Measurements from ENCODE around the gene C10orf67. TPM values are rescaled to one million over a fixed set of nuclear protein-coding genes. Genes with fewer than 3 reads are reported as not detected.

C10orf67 gene
- polyA plus RNA-seq, 1 donor from 2014 or later = 0.48 TPM

DNA sequence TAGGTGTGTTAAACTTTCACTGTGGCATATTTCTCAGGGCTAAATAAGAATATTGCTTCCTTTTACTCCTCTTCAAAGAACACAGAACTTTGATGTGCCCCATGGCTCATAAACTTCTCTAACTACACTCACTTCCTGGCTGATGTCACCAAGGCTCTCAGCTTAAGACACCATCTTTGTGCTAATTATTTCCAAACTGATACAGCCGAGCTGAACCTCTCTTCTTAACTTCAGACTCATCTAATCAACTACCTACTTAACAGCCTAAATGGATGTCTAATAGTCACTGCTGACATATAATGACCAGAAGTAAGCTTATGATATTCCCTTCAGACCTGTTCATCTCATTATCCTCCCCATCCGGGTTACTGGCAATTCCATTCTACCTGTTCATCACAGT lies 3.6 kb downstream of the C10orf67 start:
- no peak overlapping the region for H3K27ac ChIP-seq (ENCODE audit: low read length)
- no peaks in the 10 kb centered on the region for H4K20me1 ChIP-seq (ENCODE audit: insufficient read depth)
- no peaks in the 10 kb centered on the region for H3K27me3 ChIP-seq (ENCODE audit: insufficient read depth, low read depth, low read length)
- no peak overlapping the region for H3K9ac ChIP-seq (ENCODE audit: low read length)
- no peak overlapping the region for H3K4me3 ChIP-seq (ENCODE audit: low read length)
- no peaks in the 10 kb centered on the region for H3K79me2 ChIP-seq (replicated peaks; ENCODE audit: insufficient read depth, low read length)
- H3F3A ChIP-seq (ENCODE audit: insufficient read depth, low read length, poor library complexity, severe bottlenecking) = no peaks in the 10 kb centered on the region
- no peaks in the 10 kb centered on the region for H3K9me3 ChIP-seq (ENCODE audit: low read length)
- H3K4me2 ChIP-seq (ENCODE audit: low read length) = no peak overlapping the region
- no peak overlapping the region for H2AFZ ChIP-seq (ENCODE audit: low read depth, low read length)
- H3K9me2 ChIP-seq (ENCODE audit: insufficient read depth, low read length) = no peaks in the 10 kb centered on the region
- no peak for TF ChIP-seq POLR2AphosphoS5 (IDR thresholded peaks at IDR 0.05)
- TF ChIP-seq MXI1 (conservative IDR thresholded peaks at IDR 0.05; ENCODE audit: poor library complexity, severe bottlenecking) = no peak
- TF ChIP-seq TAF1 (IDR thresholded peaks at IDR 0.05; ENCODE audit: low read depth) = no peak
- TF ChIP-seq EZH2 (IDR thresholded peaks at IDR 0.05; ENCODE audit: borderline replicate concordance, insufficient read depth, low read length, poor library complexity, severe bottlenecking) = no peak
- TF ChIP-seq RAD21 (conservative IDR thresholded peaks at IDR 0.05) = no peak
- TF ChIP-seq SMC3 (conservative IDR thresholded peaks at IDR 0.05; ENCODE audit: poor library complexity) = no peak
- H3K36me3 ChIP-seq (ENCODE audit: insufficient read depth, low read length) = no peaks in the 10 kb centered on the region

GRCh38 chr10:23340354-23340753 lies 4.2 kb downstream of the C10orf67 start:
- no peak overlapping the region for H3K4me2 ChIP-seq (ENCODE audit: low read length)
- no peak overlapping the region for H3K9ac ChIP-seq (ENCODE audit: low read length)
- H3K79me2 ChIP-seq (replicated peaks; ENCODE audit: insufficient read depth, low read length) = no peaks in the 10 kb centered on the region
- no peak overlapping the region for H2AFZ ChIP-seq (ENCODE audit: low read depth, low read length)
- no peak overlapping the region for H3K27ac ChIP-seq (ENCODE audit: low read length)
- no peaks in the 10 kb centered on the region for H3K36me3 ChIP-seq (ENCODE audit: insufficient read depth, low read length)
- no peak for TF ChIP-seq RAD21 (conservative IDR thresholded peaks at IDR 0.05)
- TF ChIP-seq, protein P1, sequence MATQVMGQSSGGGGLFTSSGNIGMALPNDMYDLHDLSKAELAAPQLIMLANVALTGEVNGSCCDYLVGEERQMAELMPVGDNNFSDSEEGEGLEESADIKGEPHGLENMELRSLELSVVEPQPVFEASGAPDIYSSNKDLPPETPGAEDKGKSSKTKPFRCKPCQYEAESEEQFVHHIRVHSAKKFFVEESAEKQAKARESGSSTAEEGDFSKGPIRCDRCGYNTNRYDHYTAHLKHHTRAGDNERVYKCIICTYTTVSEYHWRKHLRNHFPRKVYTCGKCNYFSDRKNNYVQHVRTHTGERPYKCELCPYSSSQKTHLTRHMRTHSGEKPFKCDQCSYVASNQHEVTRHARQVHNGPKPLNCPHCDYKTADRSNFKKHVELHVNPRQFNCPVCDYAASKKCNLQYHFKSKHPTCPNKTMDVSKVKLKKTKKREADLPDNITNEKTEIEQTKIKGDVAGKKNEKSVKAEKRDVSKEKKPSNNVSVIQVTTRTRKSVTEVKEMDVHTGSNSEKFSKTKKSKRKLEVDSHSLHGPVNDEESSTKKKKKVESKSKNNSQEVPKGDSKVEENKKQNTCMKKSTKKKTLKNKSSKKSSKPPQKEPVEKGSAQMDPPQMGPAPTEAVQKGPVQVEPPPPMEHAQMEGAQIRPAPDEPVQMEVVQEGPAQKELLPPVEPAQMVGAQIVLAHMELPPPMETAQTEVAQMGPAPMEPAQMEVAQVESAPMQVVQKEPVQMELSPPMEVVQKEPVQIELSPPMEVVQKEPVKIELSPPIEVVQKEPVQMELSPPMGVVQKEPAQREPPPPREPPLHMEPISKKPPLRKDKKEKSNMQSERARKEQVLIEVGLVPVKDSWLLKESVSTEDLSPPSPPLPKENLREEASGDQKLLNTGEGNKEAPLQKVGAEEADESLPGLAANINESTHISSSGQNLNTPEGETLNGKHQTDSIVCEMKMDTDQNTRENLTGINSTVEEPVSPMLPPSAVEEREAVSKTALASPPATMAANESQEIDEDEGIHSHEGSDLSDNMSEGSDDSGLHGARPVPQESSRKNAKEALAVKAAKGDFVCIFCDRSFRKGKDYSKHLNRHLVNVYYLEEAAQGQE (IDR thresholded peaks at IDR 0.05; ENCODE audit: borderline replicate concordance) = no peak
- no peak for TF ChIP-seq POLR2AphosphoS5 (IDR thresholded peaks at IDR 0.05)
- TF ChIP-seq SMC3 (conservative IDR thresholded peaks at IDR 0.05; ENCODE audit: poor library complexity) = no peak
- no peak for TF ChIP-seq TAF1 (IDR thresholded peaks at IDR 0.05; ENCODE audit: low read depth)
- TF ChIP-seq CTCF (IDR thresholded peaks at IDR 0.05; ENCODE audit: poor library complexity, severe bottlenecking) = no peak
- no peak for TF ChIP-seq EP300 (conservative IDR thresholded peaks at IDR 0.05; ENCODE audit: poor library complexity, severe bottlenecking)
- TF ChIP-seq EZH2 (IDR thresholded peaks at IDR 0.05; ENCODE audit: borderline replicate concordance, insufficient read depth, low read length, poor library complexity, severe bottlenecking) = no peak
- no peak for TF ChIP-seq MXI1 (conservative IDR thresholded peaks at IDR 0.05; ENCODE audit: poor library complexity, severe bottlenecking)
- H3K9me3 ChIP-seq (ENCODE audit: low read length) = no peaks in the 10 kb centered on the region
- no peaks in the 10 kb centered on the region for H4K20me1 ChIP-seq (ENCODE audit: insufficient read depth)
- no peaks in the 10 kb centered on the region for H3F3A ChIP-seq (ENCODE audit: insufficient read depth, low read length, poor library complexity, severe bottlenecking)
- H3K27me3 ChIP-seq (ENCODE audit: insufficient read depth, low read depth, low read length) = no peaks in the 10 kb centered on the region
- no peaks in the 10 kb centered on the region for H3K9me2 ChIP-seq (ENCODE audit: insufficient read depth, low read length)
- H3K4me3 ChIP-seq (ENCODE audit: low read length) = no peak overlapping the region
